Measurements from ENCODE around the gene GRID1. TPM values are rescaled to one million over a fixed set of nuclear protein-coding genes. Genes with fewer than 3 reads are reported as not detected.

The GRID1 gene
- total and polyA plus RNA-seq, 2 experiments from 2014 or later = not detected

GRCh38 chr10:86247588-86247987, 119.0 kb downstream of the GRID1 start:
- no peak for DNase-seq
- no peaks in the 10 kb centered on the region for H3F3A ChIP-seq (ENCODE audit: insufficient read depth)
- H3K4me2 ChIP-seq (ENCODE audit: unreplicated experiment) = no peak overlapping the region
- H3K9me2 ChIP-seq (ENCODE audit: insufficient read depth) = no peaks in the 10 kb centered on the region
- no peak overlapping the region for H3K9ac ChIP-seq
- H2AFZ ChIP-seq = no peak overlapping the region
- WGBS, 2 experiments (ENCODE audit: low coverage in 1 of 2, low lambda C conversion rate in 2 of 2, missing lambda C conversion rate in 2 of 2) = 81 to 85% methylated on average over 1 of the region's 1 CpG
- no peaks in the 10 kb centered on the region for H3K9me3 ChIP-seq (ENCODE audit: low read depth)
- no peaks in the 10 kb centered on the region for H3K79me2 ChIP-seq (ENCODE audit: insufficient read depth)
- no peak overlapping the region for H3K4me3 ChIP-seq
- H3K4me1 ChIP-seq (ENCODE audit: insufficient read depth) = no peaks in the 10 kb centered on the region
- no peak for TF ChIP-seq EZH2 (IDR thresholded peaks at IDR 0.05; ENCODE audit: insufficient read depth, poor library complexity, severe bottlenecking)
- TF ChIP-seq EZH2phosphoT487 (IDR thresholded peaks at IDR 0.05; ENCODE audit: insufficient read depth, low read depth) = no peak
- in situ Hi-C loops (cut with MboI) = no loop called here
- H3K36me3 ChIP-seq (ENCODE audit: low read depth) = no peaks in the 10 kb centered on the region
- H3K27ac ChIP-seq = no peak overlapping the region
- no peaks in the 10 kb centered on the region for H3K27me3 ChIP-seq (replicated peaks; ENCODE audit: insufficient read depth)
- no peaks in the 10 kb centered on the region for H4K20me1 ChIP-seq (ENCODE audit: insufficient read depth)

GRCh38 chr10:86247073-86247472, 119.5 kb downstream of the GRID1 start:
- H3K79me2 ChIP-seq (ENCODE audit: insufficient read depth) = no peaks in the 10 kb centered on the region

GRCh38 chr10:86246279-86246940, 120.2 kb downstream of the GRID1 start:
- no peaks in the 10 kb centered on the region for H3K36me3 ChIP-seq (ENCODE audit: low read depth)
- no peaks in the 10 kb centered on the region for H3K9me2 ChIP-seq (ENCODE audit: insufficient read depth)
- no peaks in the 10 kb centered on the region for H3K27me3 ChIP-seq (replicated peaks; ENCODE audit: insufficient read depth)
- no peak overlapping the region for H3K4me3 ChIP-seq
- no peak overlapping the region for H3K9ac ChIP-seq
- no peaks in the 10 kb centered on the region for H3F3A ChIP-seq (ENCODE audit: insufficient read depth)
- no peak overlapping the region for H3K27ac ChIP-seq
- 32 to 44% methylated on average over 8 of the region's 8 CpGs for WGBS, 2 experiments (ENCODE audit: low coverage in 1 of 2, low lambda C conversion rate in 2 of 2, missing lambda C conversion rate in 2 of 2)
- no peak overlapping the region for H3K4me2 ChIP-seq (ENCODE audit: unreplicated experiment)
- TF ChIP-seq EZH2 (IDR thresholded peaks at IDR 0.05; ENCODE audit: insufficient read depth, poor library complexity, severe bottlenecking) (no peak), EZH2phosphoT487 (IDR thresholded peaks at IDR 0.05; ENCODE audit: insufficient read depth, low read depth) (no peak)
- no peaks in the 10 kb centered on the region for H3K79me2 ChIP-seq (ENCODE audit: insufficient read depth)
- H3K4me1 ChIP-seq (ENCODE audit: insufficient read depth) = no peaks in the 10 kb centered on the region
- H2AFZ ChIP-seq = no peak overlapping the region
- no peak for DNase-seq
- in situ Hi-C loops (cut with MboI) = no loop called here
- H3K9me3 ChIP-seq (ENCODE audit: low read depth) = no peaks in the 10 kb centered on the region
- no peaks in the 10 kb centered on the region for H4K20me1 ChIP-seq (ENCODE audit: insufficient read depth)

More at GRCh38 chr10:86247073-86247472, 119.5 kb downstream of the GRID1 start:
- Histone ChIP-seq H4K20me1 (ENCODE audit: insufficient read depth) (no peaks in the 10 kb centered on the region), H3K9ac (no peak overlapping the region), H3K9me2 (ENCODE audit: insufficient read depth) (no peaks in the 10 kb centered on the region), H3K9me3 (ENCODE audit: low read depth) (no peaks in the 10 kb centered on the region), H3K4me1 (ENCODE audit: insufficient read depth) (no peaks in the 10 kb centered on the region), H3K27me3 (replicated peaks; ENCODE audit: insufficient read depth) (no peaks in the 10 kb centered on the region), H2AFZ (no peak overlapping the region), H3K4me3 (no peak overlapping the region), H3K27ac (no peak overlapping the region), H3K36me3 (ENCODE audit: low read depth) (no peaks in the 10 kb centered on the region), H3F3A (ENCODE audit: insufficient read depth) (no peaks in the 10 kb centered on the region), H3K4me2 (ENCODE audit: unreplicated experiment) (no peak overlapping the region)
- in situ Hi-C loops (cut with MboI) = no loop called here
- TF ChIP-seq EZH2phosphoT487 (IDR thresholded peaks at IDR 0.05; ENCODE audit: insufficient read depth, low read depth) (no peak), EZH2 (IDR thresholded peaks at IDR 0.05; ENCODE audit: insufficient read depth, poor library complexity, severe bottlenecking) (no peak)
- DNase-seq = no peak
- WGBS, 2 experiments (ENCODE audit: low coverage in 1 of 2, low lambda C conversion rate in 2 of 2, missing lambda C conversion rate in 2 of 2) = 12 to 22% methylated on average over 1 of the region's 1 CpG

- Histone ChIP-seq H3K4me3 (no peak overlapping the region), H3K79me2 (ENCODE audit: insufficient read depth) (no peaks in the 10 kb centered on the region), H3K4me2 (ENCODE audit: unreplicated experiment) (no peak overlapping the region), H4K20me1 (ENCODE audit: insufficient read depth) (no peaks in the 10 kb centered on the region), H3F3A (ENCODE audit: insufficient read depth) (no peaks in the 10 kb centered on the region), H3K27ac (no peak overlapping the region), H3K36me3 (ENCODE audit: low read depth) (no peaks in the 10 kb centered on the region), H3K9me2 (ENCODE audit: insufficient read depth) (no peaks in the 10 kb centered on the region), H3K27me3 (replicated peaks; ENCODE audit: insufficient read depth) (no peaks in the 10 kb centered on the region), H3K4me1 (ENCODE audit: insufficient read depth) (no peaks in the 10 kb centered on the region), H3K9ac (no peak overlapping the region), H3K9me3 (ENCODE audit: low read depth) (no peaks in the 10 kb centered on the region), H2AFZ (no peak overlapping the region)
- in situ Hi-C loops (cut with MboI) = no loop called here
- TF ChIP-seq EZH2phosphoT487 (IDR thresholded peaks at IDR 0.05; ENCODE audit: insufficient read depth, low read depth) (no peak), EZH2 (IDR thresholded peaks at IDR 0.05; ENCODE audit: insufficient read depth, poor library complexity, severe bottlenecking) (no peak)
- DNase-seq = no peak
- WGBS, 2 experiments (ENCODE audit: low coverage in 1 of 2, low lambda C conversion rate in 2 of 2, missing lambda C conversion rate in 2 of 2) = 46 to 63% methylated on average over 5 of the region's 5 CpGs
These were observed 121.6 kb downstream of the GRID1 start for GRCh38 chr10:86245015-86245394.
